CD4-positive, alpha-beta T cell treated with Interferon alpha-2 for 1 hour (primary cell): ENCODE data around the gene KRT9.

Source experiments
- DNase-seq, 2 donors: peaks; one replicate each; pipeline ENCODE4 v3.0.0-alpha.2; 2020 to 2022

Gene KRT9

GRCh38 chr17:41523225-41523593 is 48.6 kb downstream of the KRT9 start:
- DNase-seq, result no peak

GRCh38 chr17:41522301-41523224 is 49.3 kb downstream of the KRT9 start:
- DNase-seq, result no peak

- no peak for DNase-seq
Observed at GRCh38 chr17:41521574-41522261, 50.1 kb downstream of the KRT9 start.

GRCh38 chr17:41520821-41521521 is 50.9 kb downstream of the KRT9 start:
- no peak for DNase-seq

GRCh38 chr17:41519501-41520224 is 52.2 kb downstream of the KRT9 start:
- DNase-seq, result no peak

- no peak for DNase-seq
Observed at GRCh38 chr17:41518789-41519449, 52.9 kb downstream of the KRT9 start, which contains the start of gene KRT15. Gene KRT15, minus strand, starts transcription at chr17:41518890. Its CDS starts 63 bp downstream, at chr17:41518827.

GRCh38 chr17:41518031-41518430 is 53.8 kb downstream of the KRT9 start:
- no peak for DNase-seq

GRCh38 chr17:41516830-41517283 is 55.0 kb downstream of the KRT9 start:
- no peak for DNase-seq

GRCh38 chr17:41516147-41516829 is 55.6 kb downstream of the KRT9 start:
- DNase-seq, result no peak
